Measurements from ENCODE around the gene EFNA3. TPM values are rescaled to one million over a fixed set of nuclear protein-coding genes. Genes with fewer than 3 reads are reported as not detected.

EFNA3 gene
- total RNA-seq, 4 donors from 2014 or later, result 28.8 to 104 (median 77.6) TPM

GRCh38 chr1:155127105-155127966 lies 48.7 kb downstream of the EFNA3 start, which contains the start of gene EFNA1:
Gene EFNA1 (plus strand): TSS chr1:155127876. CDS start chr1:155127978, 102 bp downstream.
- peak; percentile 83 for DNase-seq (ENCODE audit: low spot score in 2 of 2)
- peaks cover 80% of the 10 kb centered on the region for H3K4me1 ChIP-seq
- H3K27me3 ChIP-seq, result no peaks in the 10 kb centered on the region
- peak within 1 kb of the TSS; percentile 100 for H3K27ac ChIP-seq
- H3K36me3 ChIP-seq, result peaks cover 11% of the 10 kb centered on the region
- H3K9me3 ChIP-seq, result no peaks in the 10 kb centered on the region
- peak within 1 kb of the TSS; percentile 83 for H3K4me3 ChIP-seq
- TF ChIP-seq POLR2AphosphoS5 (IDR thresholded peaks at IDR 0.05) (no peak), EP300 (IDR thresholded peaks at IDR 0.05) (no peak), CTCF (IDR thresholded peaks at IDR 0.05) (no peak), POLR2A (IDR thresholded peaks at IDR 0.05) (peak in 1 of 2 donors; percentile 21)
- WGBS, result 0% methylated on average over 48 of the region's 76 CpGs

- H3K4me1 ChIP-seq, result peaks cover 88% of the 10 kb centered on the region
- no peak for DNase-seq (ENCODE audit: low spot score in 2 of 2)
- H3K27ac ChIP-seq, result peak overlapping the region; percentile 100
- H3K27me3 ChIP-seq, result no peaks in the 10 kb centered on the region
- no peaks in the 10 kb centered on the region for H3K9me3 ChIP-seq
- TF ChIP-seq POLR2A (IDR thresholded peaks at IDR 0.05) (peak in 1 of 2 donors; percentile 51), POLR2AphosphoS5 (IDR thresholded peaks at IDR 0.05) (peak in 1 of 3 donors; percentile 10), EP300 (IDR thresholded peaks at IDR 0.05) (no peak), CTCF (IDR thresholded peaks at IDR 0.05) (no peak)
- H3K4me3 ChIP-seq, result peak overlapping the region; percentile 83
- H3K36me3 ChIP-seq, result peaks cover 18% of the 10 kb centered on the region
- 5% methylated on average over 10 of the region's 17 CpGs for WGBS
Measured at GRCh38 chr1:155127967-155128754, 49.5 kb downstream of the EFNA3 start.

DNA sequence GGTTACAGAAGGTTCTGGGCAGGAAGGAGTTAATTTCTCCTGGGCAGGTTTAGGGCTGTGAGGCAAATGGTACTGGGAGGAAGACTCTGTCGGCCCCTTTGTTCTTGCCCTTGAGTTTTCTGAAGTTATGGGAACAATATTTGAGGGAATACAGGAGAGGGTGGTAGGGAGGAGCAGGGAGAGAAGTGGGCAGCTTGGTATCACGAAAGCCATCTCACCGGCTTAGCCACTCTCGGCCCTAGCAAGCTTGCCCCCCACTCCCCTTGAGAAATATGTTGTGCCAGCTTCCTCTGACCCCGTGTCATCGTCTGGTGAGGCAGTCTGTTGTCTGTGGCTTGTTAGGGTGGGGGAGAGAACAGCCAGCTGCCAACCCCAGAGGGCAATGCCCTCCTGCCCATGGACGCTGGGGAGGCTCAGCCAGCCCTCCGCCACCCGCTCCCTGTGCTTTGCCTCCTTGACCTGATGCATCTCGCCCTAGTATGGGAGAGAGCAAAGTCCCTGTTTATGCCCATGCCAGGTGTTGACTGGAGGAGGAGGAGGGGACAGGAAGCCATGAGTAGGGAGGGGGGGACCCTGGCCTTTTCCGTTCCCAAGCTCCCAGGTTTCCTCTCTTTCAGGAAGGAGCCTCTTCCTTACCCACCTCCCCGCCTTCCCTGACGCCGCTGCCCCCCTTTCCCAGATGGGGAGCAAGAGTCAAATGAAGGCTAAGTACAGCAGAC lies 50.3 kb downstream of the EFNA3 start:
- DNase-seq (ENCODE audit: low spot score in 2 of 2), result no peak
- H3K4me3 ChIP-seq, result peak overlapping the region; percentile 83
- WGBS, result 7% methylated on average over 14 of the region's 14 CpGs
- TF ChIP-seq POLR2AphosphoS5 (IDR thresholded peaks at IDR 0.05), result no peak
- TF ChIP-seq EP300 (IDR thresholded peaks at IDR 0.05), result no peak
- TF ChIP-seq CTCF (IDR thresholded peaks at IDR 0.05), result no peak
- no peak for TF ChIP-seq POLR2A (IDR thresholded peaks at IDR 0.05)
- no peaks in the 10 kb centered on the region for H3K9me3 ChIP-seq
- H3K4me1 ChIP-seq, result peaks cover 95% of the 10 kb centered on the region
- no peaks in the 10 kb centered on the region for H3K27me3 ChIP-seq
- H3K36me3 ChIP-seq, result peaks cover 25% of the 10 kb centered on the region
- H3K27ac ChIP-seq, result peak overlapping the region; percentile 100

DNA sequence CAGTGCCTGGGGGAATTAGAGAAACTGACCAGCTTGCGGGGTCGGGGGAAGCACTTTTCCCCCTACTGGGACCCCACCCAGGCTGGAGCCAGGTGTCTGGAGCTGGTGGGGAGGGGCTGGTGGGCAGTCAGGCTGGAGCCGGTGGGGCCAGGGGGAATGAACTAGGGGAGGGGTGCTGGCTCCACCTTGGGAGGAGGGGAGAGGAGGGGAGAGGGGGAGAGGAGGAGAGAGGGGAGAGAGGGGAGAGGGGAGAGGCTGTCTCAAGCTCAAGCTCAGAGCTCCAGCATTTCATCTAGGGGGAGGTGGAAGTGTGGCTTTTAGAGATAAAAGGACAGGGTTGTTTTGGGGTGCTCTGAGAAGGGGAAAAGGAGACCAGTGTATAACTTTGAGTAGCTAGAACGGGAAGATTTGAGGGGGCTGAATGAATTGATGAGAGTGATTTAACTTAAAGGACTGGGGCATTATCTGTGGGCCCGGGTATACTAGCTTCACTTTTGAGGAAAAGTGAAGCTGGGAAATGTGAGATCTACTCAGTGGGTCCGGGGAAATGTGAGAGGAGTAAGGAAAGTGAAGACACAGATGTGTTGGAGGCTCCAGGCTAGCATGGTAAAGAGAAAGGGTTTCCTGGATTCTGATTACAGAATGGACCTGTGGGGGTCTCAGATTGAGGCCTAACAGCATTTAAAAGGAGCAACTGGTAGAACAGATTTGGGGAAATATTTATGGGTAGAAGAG lies 51.8 kb downstream of the EFNA3 start:
- peak overlapping the region; percentile 83 for H3K4me3 ChIP-seq
- 11% methylated on average over 5 of the region's 6 CpGs for WGBS
- no peaks in the 10 kb centered on the region for H3K27me3 ChIP-seq
- H3K27ac ChIP-seq, result peak overlapping the region; percentile 100
- no peaks in the 10 kb centered on the region for H3K9me3 ChIP-seq
- H3K36me3 ChIP-seq, result peaks cover 30% of the 10 kb centered on the region
- peaks cover 97% of the 10 kb centered on the region for H3K4me1 ChIP-seq
- no peak for DNase-seq (ENCODE audit: low spot score in 2 of 2)
- TF ChIP-seq POLR2A (IDR thresholded peaks at IDR 0.05), result no peak
- TF ChIP-seq EP300 (IDR thresholded peaks at IDR 0.05), result no peak
- TF ChIP-seq CTCF (IDR thresholded peaks at IDR 0.05), result no peak
- no peak for TF ChIP-seq POLR2AphosphoS5 (IDR thresholded peaks at IDR 0.05)

All from suprapubic skin (tissue), 4 donors.